Prostate gland (tissue), 2 donors: ENCODE data around the gene ATP6V1F. TPM values are rescaled to one million over a fixed set of nuclear protein-coding genes. Genes with fewer than 3 reads are reported as not detected.

Experiments used
- DNase-seq: peaks from one replicate; pipeline ENCODE4 v3.0.0-alpha.2; 2019; ENCODE audit warnings: low spot score
- H3K27ac ChIP-seq, 2 donors: fragments of 200-600 bp; sonication (generic); 2 replicates each; pipeline ENCODE4 v1.5.1; 2017 to 2019
- H3K27me3 ChIP-seq: fragments of 200-600 bp; sonication (generic); replicated peaks from 2 replicates; pipeline ENCODE4 v1.5.1; 2019; ENCODE audit not compliant: insufficient read depth
- H3K36me3 ChIP-seq, 2 donors: fragments of 200-600 bp; sonication (generic); 1 replicate in 1 of 2; 2 replicates in 1 of 2; pipeline versions ENCODE4 v1.5.1 to v1.8.1; 2017 to 2019
- H3K4me1 ChIP-seq: fragments of 200-600 bp; sonication (generic); replicated peaks from 2 replicates; pipeline ENCODE4 v1.5.1; 2019
- H3K4me3 ChIP-seq, 2 donors: fragments of 200-600 bp; sonication (generic); 2 replicates each; pipeline ENCODE4 v1.5.1; 2017 to 2019
- H3K9me3 ChIP-seq: fragments of 200-600 bp; sonication (generic); 2 replicates; pipeline ENCODE4 v1.5.1; 2017
- CTCF ChIP-seq, 4 experiments: fragments of 200-600 bp in 2 of 4; fragments of 450-650 bp in 2 of 4; sonication (generic) in 2 of 4; IDR thresholded peaks; 1 replicate in 3 of 4; 2 replicates in 1 of 4; pipeline ENCODE4 v1.5.1; 2016 to 2019; ENCODE audit warnings: antibody characterized with exemption in 4 of 4, mild to moderate bottlenecking in 2 of 4, moderate library complexity in 2 of 4
- POLR2A ChIP-seq: fragments of 450-650 bp; IDR thresholded peaks from one replicate; pipeline ENCODE4 v1.6.1; 2016; ENCODE audit warnings: antibody characterized with exemption, mild to moderate bottlenecking
- POLR2AphosphoS5 ChIP-seq: sonication (generic); formaldehyde crosslinking; IDR thresholded peaks from one replicate; pipeline ENCODE4 v1.6.1; 2017; ENCODE audit warnings: antibody characterized with exemption
- WGBS: methylation state at CpG from one replicate; pipeline ENCODE4 v1.1.5; 2018; 5-methylcytosine and 5-hydroxymethylcytosine counted together
- intact Hi-C: fragments of 100-400 bp; cut with DNase I; formaldehyde crosslinking; loops from one replicate; pipeline ENCODE4 v1.14.2; 2022
- total RNA-seq, 2 donors: library from RNA; depleted of rRNA; stranded (reverse); fragments of >200 nt; gene quantifications; one replicate each; pipeline ENCODE4 v1.1.0, GENCODE V29; 2016

The ATP6V1F gene
- total RNA-seq, 2 donors from 2014 or later, result 116 to 118 TPM

- no peak for TF ChIP-seq POLR2A
- no peak for TF ChIP-seq CTCF (IDR thresholded peaks at IDR 0.05)
- TF ChIP-seq POLR2AphosphoS5, result no peak
- DNase-seq, result no peak
- Histone ChIP-seq H3K27me3 (no peaks in the 10 kb centered on the region), H3K27ac (peak overlapping the region; percentile 74 to 78), H3K4me3 (peak overlapping the region; percentile 41 to 43), H3K9me3 (no peaks in the 10 kb centered on the region), H3K36me3 (no peaks in the 10 kb centered on the region), H3K4me1 (no peaks in the 10 kb centered on the region)
- intact Hi-C loops, result loop anchor here (2.0 to 5.0 kb wide), 2 partner anchors 75 to 95 kb away; partner anchors contain the start of gene CALU
- WGBS, result 37% methylated on average over 22 of the region's 22 CpGs
Measured at GRCh38 chr7:128831994-128832879, 30.4 kb upstream of the ATP6V1F start.

GRCh38 chr7:128832880-128833147 is 29.8 kb upstream of the ATP6V1F start:
- Histone ChIP-seq H3K4me3 (peak overlapping the region; percentile 41 to 43), H3K27me3 (no peaks in the 10 kb centered on the region), H3K9me3 (no peaks in the 10 kb centered on the region), H3K36me3 (no peaks in the 10 kb centered on the region), H3K4me1 (no peaks in the 10 kb centered on the region), H3K27ac (peak overlapping the region; percentile 74 to 78)
- TF ChIP-seq POLR2A (no peak), CTCF (IDR thresholded peaks at IDR 0.05) (no peak), POLR2AphosphoS5 (no peak)
- DNase-seq, result no peak
- intact Hi-C loops, result loop anchor here (5.0 kb wide), 1 partner anchor 96 kb away; the partner anchor contains the start of gene CALU
- 43% methylated on average over 2 of the region's 2 CpGs for WGBS

- Histone ChIP-seq H3K36me3 (no peaks in the 10 kb centered on the region), H3K27me3 (no peaks in the 10 kb centered on the region), H3K27ac (peak overlapping the region; percentile 74 to 78), H3K9me3 (no peaks in the 10 kb centered on the region), H3K4me1 (no peaks in the 10 kb centered on the region), H3K4me3 (peak overlapping the region; percentile 41 to 43)
- TF ChIP-seq POLR2A (no peak), CTCF (IDR thresholded peaks at IDR 0.05) (no peak), POLR2AphosphoS5 (peak; percentile 15)
- no peak for DNase-seq
- intact Hi-C loops, result loop anchor here (5.0 kb wide), 1 partner anchor 96 kb away; the partner anchor contains the start of gene CALU
- WGBS, result 29% methylated on average over 11 of the region's 13 CpGs
Measured at GRCh38 chr7:128833148-128833945, 29.3 kb upstream of the ATP6V1F start.

GRCh38 chr7:128833946-128834325 is 28.7 kb upstream of the ATP6V1F start:
- no peaks in the 10 kb centered on the region for H3K27me3 ChIP-seq
- H3K27ac ChIP-seq, result peak overlapping the region in 1 of 2 donors; percentile 78
- no peaks in the 10 kb centered on the region for H3K4me1 ChIP-seq
- H3K9me3 ChIP-seq, result no peaks in the 10 kb centered on the region
- H3K36me3 ChIP-seq, result no peaks in the 10 kb centered on the region
- no peak for TF ChIP-seq POLR2AphosphoS5
- no peak for TF ChIP-seq CTCF (IDR thresholded peaks at IDR 0.05)
- no peak for TF ChIP-seq POLR2A
- no peak overlapping the region for H3K4me3 ChIP-seq
- intact Hi-C loops, result loop anchor here (5.0 kb wide), 1 partner anchor 97 kb away; the partner anchor contains the start of gene CALU
- no peak for DNase-seq
- WGBS, result 16% methylated on average over 4 of the region's 4 CpGs
